B cell (primary cell): ENCODE results near the gene ACSBG1. TPM values are rescaled to one million over a fixed set of nuclear protein-coding genes. Genes with fewer than 3 reads are reported as not detected.

Experiments
- ATAC-seq: fragments of 200-7000 bp; cut with Tn5 transposase; one replicate; pipeline ENCODE4 v1.10.0; 2021; ENCODE audit warnings: low read depth, mild to moderate bottlenecking, moderate number of reproducible peaks, moderate library complexity
- CTCF ChIA-PET: fragments of 350-600 bp; sonication (Branson Sonifier 250); formaldehyde crosslinking; loops from one replicate; lab custom pipeline; 2021; ENCODE audit warnings: antibody characterized with exemption, inconsistent platforms; lab: Charles Lee
- POLR2A ChIA-PET: fragments of 350-600 bp; sonication (Branson Sonifier 250); formaldehyde crosslinking; loops from one replicate; lab custom pipeline; 2021; ENCODE audit warnings: antibody characterized with exemption; lab: Charles Lee
- DNase-seq: peaks from one replicate; pipeline ENCODE4 v3.0.0; 2013
- H2AFZ ChIP-seq: 2 replicates; pipeline ENCODE4 v1.6.1; 2012; ENCODE audit warnings: mild to moderate bottlenecking, low read depth, low read length; ENCODE audit not compliant: insufficient read depth, poor library complexity, severe bottlenecking
- H3K27ac ChIP-seq, 2 donors: 1 replicate in 1 of 2; 2 replicates in 1 of 2; pipeline ENCODE4 v1.5.1; 2012 to 2013; ENCODE audit warnings: low read length in 2 of 2, mild to moderate bottlenecking in 2 of 2, moderate library complexity in 1 of 2
- H3K27me3 ChIP-seq, 4 experiments: fragments of 200-600 bp in 1 of 4; sonication (generic) in 1 of 4; replicated peaks in 1 of 4; 1 replicate in 2 of 4; 2 replicates in 2 of 4; pipeline versions ENCODE4 v1.6.1 to v1.7.0; 2013 to 2016; ENCODE audit warnings: low read length in 3 of 4, mild to moderate bottlenecking in 2 of 4, mixed read lengths in 1 of 4, moderate library complexity in 1 of 4; ENCODE audit not compliant: insufficient read depth in 4 of 4, control insufficient read depth in 3 of 4; ENCODE audit errors: control extremely low read depth in 1 of 4
- H3K36me3 ChIP-seq, 2 experiments: replicated peaks in 1 of 2; 1 replicate in 1 of 2; 2 replicates in 1 of 2; pipeline versions ENCODE4 v1.6.1 to v1.7.1; 2013; ENCODE audit warnings: low read length in 1 of 2; ENCODE audit not compliant: insufficient read depth in 2 of 2, control insufficient read depth in 1 of 2; ENCODE audit errors: control extremely low read depth in 1 of 2, extremely low read depth in 1 of 2
- H3K4me1 ChIP-seq, 2 donors: fragments of 200-600 bp in 1 of 2; sonication (generic) in 1 of 2; 1 replicate in 1 of 2; 2 replicates in 1 of 2; pipeline versions ENCODE4 v1.5.1 to v1.6.1; 2013 to 2017; ENCODE audit warnings: low read length in 2 of 2; ENCODE audit not compliant: control insufficient read depth in 2 of 2, insufficient read depth in 2 of 2
- H3K4me2 ChIP-seq: replicated peaks from 2 replicates; pipeline ENCODE3; 2012; ENCODE audit warnings: mild to moderate bottlenecking, low read depth, low read length; ENCODE audit not compliant: poor library complexity, severe bottlenecking
- H3K4me3 ChIP-seq, 5 experiments: fragments of 200-600 bp in 1 of 5; sonication (generic) in 1 of 5; 1 replicate in 3 of 5; 2 replicates in 2 of 5; pipeline versions ENCODE4 v1.5.1 to v1.7.0; 2011 to 2016; ENCODE audit warnings: low read length in 4 of 5, mild to moderate bottlenecking in 4 of 5, low read depth in 2 of 5, control low read depth in 1 of 5, moderate library complexity in 1 of 5; ENCODE audit not compliant: insufficient read depth in 1 of 5; ENCODE audit errors: control extremely low read depth in 1 of 5, extremely low read depth in 1 of 5
- H3K79me2 ChIP-seq: fragments of 200-600 bp; sonication (generic); one replicate; pipeline ENCODE4 v1.6.0; 2016; ENCODE audit warnings: low read length; ENCODE audit not compliant: control insufficient read depth, insufficient read depth
- H3K9ac ChIP-seq: fragments of 200-600 bp; sonication (generic); 2 replicates; pipeline ENCODE4 v1.6.1; 2017; ENCODE audit warnings: mild to moderate bottlenecking, low read length, moderate library complexity
- H3K9me3 ChIP-seq, 3 donors: one replicate each; pipeline versions ENCODE4 v1.6.1 to v1.7.1; 2013; ENCODE audit warnings: low read length in 2 of 3; ENCODE audit not compliant: control insufficient read depth in 2 of 3, insufficient read depth in 1 of 3; ENCODE audit errors: control extremely low read depth in 1 of 3
- H4K20me1 ChIP-seq: 2 replicates; pipeline ENCODE4 v1.6.0; 2012; ENCODE audit warnings: mild to moderate bottlenecking, low read length; ENCODE audit not compliant: insufficient read depth, control insufficient read depth, poor library complexity, severe bottlenecking
- H3K27ac Mint-ChIP-seq: one replicate; pipeline ENCODE4 v1.8.0; 2021; ENCODE audit warnings: mixed read lengths
- H3K27me3 Mint-ChIP-seq: one replicate; pipeline ENCODE4 v1.8.0; 2021; ENCODE audit warnings: mixed read lengths
- H3K4me1 Mint-ChIP-seq: one replicate; pipeline ENCODE4 v1.8.0; 2021; ENCODE audit warnings: mixed read lengths
- H3K4me3 Mint-ChIP-seq: one replicate; pipeline ENCODE4 v1.8.0; 2021; ENCODE audit warnings: mixed read lengths
- H3K9me3 Mint-ChIP-seq: one replicate; pipeline ENCODE4 v1.8.0; 2022; ENCODE audit warnings: mixed read lengths; ENCODE audit not compliant: insufficient read depth
- EZH2 ChIP-seq: IDR thresholded peaks from 2 replicates; pipeline ENCODE4 v1.6.1; 2012; ENCODE audit warnings: borderline replicate concordance, low read depth, mild to moderate bottlenecking, moderate library complexity, low read length; ENCODE audit not compliant: insufficient read depth, poor library complexity, severe bottlenecking
- WGBS: methylation state at CpG from one replicate; pipeline ENCODE4 v1.1.5; 2013; ENCODE audit warnings: missing lambda C conversion rate; ENCODE audit not compliant: insufficient coverage; 5-methylcytosine and 5-hydroxymethylcytosine counted together
- intact Hi-C: fragments of 100-400 bp; cut with micrococcal nuclease; formaldehyde crosslinking; loops from one replicate; pipeline ENCODE4 v1.10.0; 2022
- polyA plus RNA-seq: library from polyadenylated mRNA; depleted of rRNA; stranded (reverse); fragments of >200 nt; gene quantifications from 2 replicates; pipeline ENCODE4 v1.2.3, GENCODE V29; 2012
- total RNA-seq, 2 donors: library from RNA; stranded (reverse); fragments of 120-200 nt in 1 of 2; gene quantifications; 1 replicate in 1 of 2; 2 replicates in 1 of 2; pipeline versions ENCODE4 v1.2.3 to v1.2.4, GENCODE V29; 2013 to 2022
- TF ChIP-seq, protein P1 (sequence below): fragments of 200-600 bp; IDR thresholded peaks from one replicate; pipeline ENCODE4 v1.8.0; 2022; ENCODE audit warnings: antibody characterized with exemption, mild to moderate bottlenecking

Gene ACSBG1
- total and polyA plus RNA-seq, 2 donors (not counting 1 experiment from before 2014, with no cell fraction given) = 0.03 to 0.07 TPM

DNA sequence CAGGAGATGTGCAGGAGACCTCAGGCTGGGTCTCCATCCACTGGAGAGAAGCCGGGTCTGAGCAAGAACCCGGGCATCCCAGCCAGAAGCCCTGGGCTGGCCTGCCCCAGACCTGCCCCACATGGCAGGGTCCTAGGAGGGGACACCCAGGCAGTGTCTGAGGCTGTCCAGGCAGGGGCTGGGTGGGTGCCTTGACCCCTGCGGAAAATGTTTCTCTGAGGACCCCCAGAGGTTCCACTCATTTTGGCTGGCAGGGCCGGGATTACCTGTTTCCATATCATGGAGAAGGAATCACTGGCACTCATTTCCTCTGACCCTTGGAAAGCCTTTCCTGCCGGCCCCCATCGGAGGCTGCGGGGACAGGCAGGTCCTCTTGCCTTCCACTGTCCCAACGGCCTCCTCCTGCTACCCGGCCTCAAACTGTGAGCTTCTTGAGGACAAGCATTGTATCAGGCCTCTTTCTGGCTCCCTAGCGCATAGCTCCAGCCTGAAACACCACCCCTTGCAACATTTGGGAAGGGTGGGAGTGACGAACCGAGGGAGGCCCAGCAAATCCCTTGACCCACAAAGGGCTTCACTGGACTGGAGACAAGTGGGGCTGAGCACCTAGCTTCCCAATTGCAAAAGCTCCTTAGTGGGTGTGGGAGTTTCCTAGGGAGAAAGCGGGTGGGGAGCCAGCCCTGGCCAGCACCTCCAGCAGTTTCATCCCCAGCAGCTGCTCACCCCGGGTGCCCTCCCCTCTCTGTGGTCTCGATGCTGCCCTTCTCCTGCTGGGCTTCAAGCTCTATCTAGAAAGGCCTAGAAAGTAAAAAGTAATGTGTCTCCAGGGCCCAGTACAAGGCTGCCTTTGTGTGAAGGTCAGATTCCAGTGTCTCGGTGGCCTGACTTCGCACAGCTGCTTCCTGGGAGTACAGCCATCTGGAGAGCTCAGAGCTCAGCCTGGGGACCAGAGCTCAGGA lies 29.7 kb downstream of the ACSBG1 start:
- Histone ChIP-seq H3K27ac (no peak overlapping the region), H3K9ac (no peak overlapping the region), H4K20me1 (no peaks in the 10 kb centered on the region), H3K9me3 (no peaks in the 10 kb centered on the region), H3K4me1 (no peaks in the 10 kb centered on the region), H3K79me2 (no peaks in the 10 kb centered on the region), H3K36me3 (no peaks in the 10 kb centered on the region), H2AFZ (no peak overlapping the region), H3K4me3 (no peak overlapping the region), H3K27me3 (peaks cover 0 to 2% (median 0%) of the 10 kb centered on the region in 4 experiments), H3K4me2 (no peak overlapping the region)
- TF ChIP-seq EZH2 = no peak
- TF ChIP-seq, protein P1, sequence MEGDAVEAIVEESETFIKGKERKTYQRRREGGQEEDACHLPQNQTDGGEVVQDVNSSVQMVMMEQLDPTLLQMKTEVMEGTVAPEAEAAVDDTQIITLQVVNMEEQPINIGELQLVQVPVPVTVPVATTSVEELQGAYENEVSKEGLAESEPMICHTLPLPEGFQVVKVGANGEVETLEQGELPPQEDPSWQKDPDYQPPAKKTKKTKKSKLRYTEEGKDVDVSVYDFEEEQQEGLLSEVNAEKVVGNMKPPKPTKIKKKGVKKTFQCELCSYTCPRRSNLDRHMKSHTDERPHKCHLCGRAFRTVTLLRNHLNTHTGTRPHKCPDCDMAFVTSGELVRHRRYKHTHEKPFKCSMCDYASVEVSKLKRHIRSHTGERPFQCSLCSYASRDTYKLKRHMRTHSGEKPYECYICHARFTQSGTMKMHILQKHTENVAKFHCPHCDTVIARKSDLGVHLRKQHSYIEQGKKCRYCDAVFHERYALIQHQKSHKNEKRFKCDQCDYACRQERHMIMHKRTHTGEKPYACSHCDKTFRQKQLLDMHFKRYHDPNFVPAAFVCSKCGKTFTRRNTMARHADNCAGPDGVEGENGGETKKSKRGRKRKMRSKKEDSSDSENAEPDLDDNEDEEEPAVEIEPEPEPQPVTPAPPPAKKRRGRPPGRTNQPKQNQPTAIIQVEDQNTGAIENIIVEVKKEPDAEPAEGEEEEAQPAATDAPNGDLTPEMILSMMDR = no peak
- Mint-ChIP-seq H3K4me1 (no peaks in the 10 kb centered on the region), H3K27me3 (peaks cover 10% of the 10 kb centered on the region), H3K4me3 (no peak overlapping the region), H3K27ac (no peak overlapping the region), H3K9me3 (no peaks in the 10 kb centered on the region)
- ATAC-seq = no peak
- no peak for DNase-seq
- 95% methylated on average over 15 of the region's 17 CpGs for WGBS
- ChIA-PET POLR2A (no interaction called here), CTCF (interaction anchor here (0.6 to 16.6 kb wide), 4 partner anchors 10 to 387 kb away, joined by 3 to 394 read pairs (median 14); no protein-coding TSS in a partner anchor)
- intact Hi-C loops = no loop called here
